Vagina (tissue), 2 donors: ENCODE measurements around the gene ATAD3B. TPM values are rescaled to one million over a fixed set of nuclear protein-coding genes. Genes with fewer than 3 reads are reported as not detected.
"Not testable (repeated sequence)": the region's sequence is repeated elsewhere in the genome, so short reads cannot be mapped to it uniquely, and the experiment has no call there.

Experiments
- DNase-seq, 2 donors: peaks; one replicate each; pipeline ENCODE4 v3.0.0-alpha.2; 2017; ENCODE audit errors: extremely low spot score in 2 of 2
- H3K27ac ChIP-seq: fragments of 200-600 bp; sonication (generic); one replicate; pipeline ENCODE4 v1.5.1; 2019
- H3K27me3 ChIP-seq: fragments of 200-600 bp; sonication (generic); one replicate; pipeline ENCODE4 v1.5.1; 2019
- H3K36me3 ChIP-seq, 2 donors: fragments of 200-600 bp; sonication (generic); one replicate each; pipeline ENCODE4 v1.5.1; 2017 to 2019
- H3K4me1 ChIP-seq: fragments of 200-600 bp; sonication (generic); one replicate; pipeline ENCODE4 v1.5.1; 2019
- H3K4me3 ChIP-seq, 2 donors: fragments of 200-600 bp; sonication (generic); 1 replicate in 1 of 2; 2 replicates in 1 of 2; pipeline ENCODE4 v1.5.1; 2016 to 2019
- H3K9me3 ChIP-seq: fragments of 200-600 bp; sonication (generic); one replicate; pipeline ENCODE4 v1.5.1; 2019
- CTCF ChIP-seq, 3 experiments: fragments of 450-650 bp in 2 of 3; fragments of 200-600 bp in 1 of 3; sonication (generic) in 1 of 3; IDR thresholded peaks; one replicate each; pipeline ENCODE4 v1.5.1; 2017 to 2019; ENCODE audit warnings: antibody characterized with exemption in 3 of 3, mild to moderate bottlenecking in 2 of 3, moderate library complexity in 2 of 3
- POLR2A ChIP-seq, 2 donors: fragments of 450-650 bp; IDR thresholded peaks; one replicate each; pipeline ENCODE4 v1.6.1; 2017; ENCODE audit warnings: antibody characterized with exemption in 2 of 2, mild to moderate bottlenecking in 2 of 2, moderate library complexity in 2 of 2
- POLR2AphosphoS5 ChIP-seq, 2 donors: sonication (generic); formaldehyde crosslinking; IDR thresholded peaks; one replicate each; pipeline ENCODE4 v1.9.0; 2017; ENCODE audit warnings: antibody characterized with exemption in 2 of 2, mild to moderate bottlenecking in 2 of 2, low read depth in 1 of 2; ENCODE audit not compliant: insufficient read depth in 1 of 2
- intact Hi-C: fragments of 100-400 bp; cut with DNase I; formaldehyde crosslinking; loops from one replicate; pipeline ENCODE4 v1.15.1; 2023
- total RNA-seq: library from RNA; depleted of rRNA; stranded (reverse); fragments of >200 nt; gene quantifications from one replicate; pipeline ENCODE4 v1.2.3, GENCODE V29; 2016

Gene ATAD3B
- total RNA-seq, 1 donor from 2014 or later = 17.7 TPM

GRCh38 chr1:1452882-1453281 is 18.7 kb upstream of the ATAD3B start:
- no peak for DNase-seq
- H3K27me3 ChIP-seq = no peaks in the 10 kb centered on the region

GRCh38 chr1:1454286-1455056 is 17.1 kb upstream of the ATAD3B start:
- H3K27me3 ChIP-seq, H3K36me3 ChIP-seq, DNase-seq, H3K4me1 ChIP-seq, H3K9me3 ChIP-seq, intact Hi-C loops, H3K27ac ChIP-seq, H3K4me3 ChIP-seq: not testable (repeated sequence)

More at GRCh38 chr1:1452882-1453281, 18.7 kb upstream of the ATAD3B start:
- Histone ChIP-seq H3K4me1 (no peaks in the 10 kb centered on the region), H3K36me3 (no peaks in the 10 kb centered on the region), H3K9me3 (no peaks in the 10 kb centered on the region), H3K27ac (no peak overlapping the region), H3K4me3 (no peak overlapping the region)
- TF ChIP-seq CTCF (IDR thresholded peaks at IDR 0.05) (no peak), POLR2A (IDR thresholded peaks at IDR 0.05) (no peak), POLR2AphosphoS5 (IDR thresholded peaks at IDR 0.05; ENCODE audit: insufficient read depth in 1 of 2, low read depth in 1 of 2) (no peak)
- intact Hi-C loops = no loop called here

GRCh38 chr1:1455366-1455884 is 16.1 kb upstream of the ATAD3B start:
- no peaks in the 10 kb centered on the region for H3K27me3 ChIP-seq
- intact Hi-C loops = no loop called here

GRCh38 chr1:1455934-1456333 is 15.6 kb upstream of the ATAD3B start:
- H3K27ac ChIP-seq, DNase-seq, H3K4me3 ChIP-seq, H3K9me3 ChIP-seq, H3K27me3 ChIP-seq, intact Hi-C loops, H3K36me3 ChIP-seq, H3K4me1 ChIP-seq: not testable (repeated sequence)

More at GRCh38 chr1:1455366-1455884, 16.1 kb upstream of the ATAD3B start:
- H3K4me1 ChIP-seq = no peaks in the 10 kb centered on the region
- no peak overlapping the region for H3K27ac ChIP-seq
- H3K4me3 ChIP-seq = no peak overlapping the region
- H3K36me3 ChIP-seq = no peaks in the 10 kb centered on the region
- DNase-seq = no peak
- TF ChIP-seq CTCF (IDR thresholded peaks at IDR 0.05) = no peak
- TF ChIP-seq POLR2AphosphoS5 (IDR thresholded peaks at IDR 0.05; ENCODE audit: insufficient read depth in 1 of 2, low read depth in 1 of 2) = no peak
- TF ChIP-seq POLR2A (IDR thresholded peaks at IDR 0.05) = no peak
- H3K9me3 ChIP-seq = no peaks in the 10 kb centered on the region

GRCh38 chr1:1456683-1457255 is 14.8 kb upstream of the ATAD3B start:
- DNase-seq, H3K4me1 ChIP-seq, H3K4me3 ChIP-seq, intact Hi-C loops, H3K36me3 ChIP-seq, H3K27me3 ChIP-seq, H3K9me3 ChIP-seq, H3K27ac ChIP-seq: not testable (repeated sequence)

- intact Hi-C loops, DNase-seq, H3K27me3 ChIP-seq, H3K27ac ChIP-seq, H3K4me3 ChIP-seq, H3K9me3 ChIP-seq, H3K4me1 ChIP-seq, H3K36me3 ChIP-seq: not testable (repeated sequence)
Measured at GRCh38 chr1:1459156-1459555, 12.4 kb upstream of the ATAD3B start.

GRCh38 chr1:1459711-1460110 is 11.9 kb upstream of the ATAD3B start:
- H3K4me3 ChIP-seq, H3K27ac ChIP-seq, intact Hi-C loops, H3K27me3 ChIP-seq, H3K9me3 ChIP-seq, H3K36me3 ChIP-seq, DNase-seq, H3K4me1 ChIP-seq: not testable (repeated sequence)
